DND-41 (cell line): Measurements from ENCODE around the gene DYNLT2.

Source experiments
- ATAC-seq: fragments of 200-7000 bp; cut with Tn5 transposase; 3 replicates; pipeline ENCODE4 v1.9.1; 2021; ENCODE audit warnings: low read depth; ENCODE audit not compliant: insufficient read depth
- DNase-seq: peaks from one replicate; pipeline ENCODE4 v3.0.0-alpha.2; 2020
- H2AFZ ChIP-seq: 2 replicates; pipeline ENCODE4 v1.6.0; 2012; ENCODE audit warnings: low read depth, low read length
- H3K27ac ChIP-seq: 2 replicates; pipeline ENCODE4 v1.5.1; 2012; ENCODE audit warnings: low read length, inconsistent platforms
- H3K27me3 ChIP-seq: fragments of 200-600 bp; sonication (generic); 2 replicates; pipeline ENCODE4 v1.6.0; 2012; ENCODE audit warnings: low read length, mild to moderate bottlenecking, inconsistent platforms; ENCODE audit not compliant: insufficient read depth, poor library complexity
- H3K36me3 ChIP-seq: 2 replicates; pipeline ENCODE4 v1.5.1; 2012; ENCODE audit warnings: low read length, inconsistent platforms; ENCODE audit not compliant: insufficient read depth
- H3K4me1 ChIP-seq: 2 replicates; pipeline ENCODE4 v1.5.1; 2012; ENCODE audit warnings: mild to moderate bottlenecking, low read length; ENCODE audit not compliant: insufficient read depth
- H3K4me2 ChIP-seq: 2 replicates; pipeline ENCODE4 v1.6.0; 2012; ENCODE audit warnings: mild to moderate bottlenecking, moderate library complexity, low read length, inconsistent platforms; ENCODE audit not compliant: insufficient read depth
- H3K4me3 ChIP-seq, 2 experiments: fragments of 200-600 bp in 1 of 2; shearing (Covaris generic) in 1 of 2; 2 replicates each; pipeline ENCODE4 v1.5.1; 2012 to 2016; ENCODE audit warnings: inconsistent platforms in 2 of 2, low read length in 2 of 2, mild to moderate bottlenecking in 2 of 2, low read depth in 1 of 2, moderate library complexity in 1 of 2
- H3K79me2 ChIP-seq: 2 replicates; pipeline ENCODE4 v1.6.0; 2012; ENCODE audit warnings: low read length, inconsistent platforms; ENCODE audit not compliant: insufficient read depth
- H3K9ac ChIP-seq: 2 replicates; pipeline ENCODE4 v1.6.0; 2012; ENCODE audit warnings: low read depth, mild to moderate bottlenecking, inconsistent platforms, low read length, moderate library complexity
- H3K9me3 ChIP-seq: 2 replicates; pipeline ENCODE4 v1.5.1; 2012; ENCODE audit warnings: low read length, moderate library complexity, mild to moderate bottlenecking, inconsistent platforms; ENCODE audit not compliant: insufficient read depth, severe bottlenecking
- H4K20me1 ChIP-seq: 2 replicates; pipeline ENCODE4 v1.6.0; 2012; ENCODE audit warnings: low read length; ENCODE audit not compliant: insufficient read depth
- EZH2 ChIP-seq: IDR thresholded peaks from 3 replicates; pipeline ENCODE4 v1.6.1; 2012; ENCODE audit warnings: borderline replicate concordance, low read depth, mild to moderate bottlenecking, moderate library complexity, low read length, inconsistent platforms; ENCODE audit not compliant: severe bottlenecking
- TF ChIP-seq, protein P1 (sequence below): IDR thresholded peaks from 2 replicates; pipeline ENCODE4 v1.5.1; 2012; ENCODE audit warnings: borderline replicate concordance, low read length, moderate library complexity, mild to moderate bottlenecking; ENCODE audit not compliant: poor library complexity, severe bottlenecking; ENCODE audit errors: extremely low read depth

DYNLT2 gene

DNA sequence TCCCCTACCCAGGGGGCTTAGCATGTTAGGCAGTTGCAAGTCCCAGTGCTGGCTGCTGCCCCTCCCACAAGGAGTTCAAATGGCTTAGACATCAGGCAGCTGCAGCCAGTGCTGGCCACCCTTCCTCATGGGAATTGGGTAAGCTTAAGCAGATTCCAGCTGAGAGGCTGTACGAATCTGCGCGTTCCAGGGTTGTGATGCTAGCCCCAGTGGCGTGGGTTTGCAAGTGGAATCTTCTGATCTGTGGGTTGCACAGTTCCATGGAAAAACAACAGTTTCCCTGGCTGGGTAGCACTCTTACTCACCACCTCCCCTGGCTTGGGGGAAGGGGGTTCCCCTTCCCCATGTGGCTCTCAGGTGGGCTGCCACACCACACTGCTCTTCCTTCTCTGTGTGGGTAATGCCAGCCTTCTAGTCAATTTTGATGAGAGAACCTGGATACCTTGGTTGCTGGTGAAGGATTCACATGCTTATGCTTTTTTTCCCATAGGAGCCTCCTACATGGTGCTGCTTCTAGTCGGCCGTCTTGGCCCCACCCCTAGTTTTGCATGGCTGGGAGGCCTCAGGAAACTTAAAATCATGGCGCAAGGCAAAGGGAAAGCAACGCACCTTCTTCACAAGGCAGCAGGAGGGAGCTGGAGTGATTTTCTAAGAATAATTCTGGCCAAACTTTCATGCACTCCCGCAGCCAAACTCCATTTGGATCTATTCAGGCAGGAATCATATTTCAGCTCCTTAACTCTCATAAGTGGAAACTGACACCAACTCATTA lies 13.0 kb downstream of the DYNLT2 start:
- no peaks in the 10 kb centered on the region for H3K36me3 ChIP-seq
- no peak for DNase-seq
- no peaks in the 10 kb centered on the region for H3K4me1 ChIP-seq
- no peak overlapping the region for H2AFZ ChIP-seq
- no peak overlapping the region for H3K9ac ChIP-seq
- no peak overlapping the region for H3K4me3 ChIP-seq
- H3K27ac ChIP-seq: no peak overlapping the region
- no peaks in the 10 kb centered on the region for H3K79me2 ChIP-seq
- no peaks in the 10 kb centered on the region for H3K9me3 ChIP-seq
- no peaks in the 10 kb centered on the region for H4K20me1 ChIP-seq
- no peak overlapping the region for H3K4me2 ChIP-seq
- no peak for ATAC-seq
- TF ChIP-seq, protein P1, sequence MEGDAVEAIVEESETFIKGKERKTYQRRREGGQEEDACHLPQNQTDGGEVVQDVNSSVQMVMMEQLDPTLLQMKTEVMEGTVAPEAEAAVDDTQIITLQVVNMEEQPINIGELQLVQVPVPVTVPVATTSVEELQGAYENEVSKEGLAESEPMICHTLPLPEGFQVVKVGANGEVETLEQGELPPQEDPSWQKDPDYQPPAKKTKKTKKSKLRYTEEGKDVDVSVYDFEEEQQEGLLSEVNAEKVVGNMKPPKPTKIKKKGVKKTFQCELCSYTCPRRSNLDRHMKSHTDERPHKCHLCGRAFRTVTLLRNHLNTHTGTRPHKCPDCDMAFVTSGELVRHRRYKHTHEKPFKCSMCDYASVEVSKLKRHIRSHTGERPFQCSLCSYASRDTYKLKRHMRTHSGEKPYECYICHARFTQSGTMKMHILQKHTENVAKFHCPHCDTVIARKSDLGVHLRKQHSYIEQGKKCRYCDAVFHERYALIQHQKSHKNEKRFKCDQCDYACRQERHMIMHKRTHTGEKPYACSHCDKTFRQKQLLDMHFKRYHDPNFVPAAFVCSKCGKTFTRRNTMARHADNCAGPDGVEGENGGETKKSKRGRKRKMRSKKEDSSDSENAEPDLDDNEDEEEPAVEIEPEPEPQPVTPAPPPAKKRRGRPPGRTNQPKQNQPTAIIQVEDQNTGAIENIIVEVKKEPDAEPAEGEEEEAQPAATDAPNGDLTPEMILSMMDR: no peak
- peaks cover 3% of the 10 kb centered on the region for H3K27me3 ChIP-seq

GRCh38 chr6:169729961-169730360 lies 21.4 kb downstream of the DYNLT2 start:
- no peak overlapping the region for H3K4me2 ChIP-seq
- ATAC-seq: no peak
- no peak for DNase-seq
- H3K9ac ChIP-seq: no peak overlapping the region
- TF ChIP-seq, protein P1: no peak
- TF ChIP-seq EZH2: no peak
- H3K4me1 ChIP-seq: peaks cover 9% of the 10 kb centered on the region
- H3K79me2 ChIP-seq: no peaks in the 10 kb centered on the region
- H3K36me3 ChIP-seq: no peaks in the 10 kb centered on the region
- no peak overlapping the region for H3K4me3 ChIP-seq
- H3K27ac ChIP-seq: no peak overlapping the region
- H3K9me3 ChIP-seq: no peaks in the 10 kb centered on the region
- H4K20me1 ChIP-seq: no peaks in the 10 kb centered on the region
- no peak overlapping the region for H2AFZ ChIP-seq
- H3K27me3 ChIP-seq: no peaks in the 10 kb centered on the region

GRCh38 chr6:169726963-169727362 lies 24.4 kb downstream of the DYNLT2 start:
- no peak for ATAC-seq
- Histone ChIP-seq H3K27ac (no peak overlapping the region), H3K4me2 (no peak overlapping the region)

More at GRCh38 chr6:169726963-169727362, 24.4 kb downstream of the DYNLT2 start:
- H3K79me2 ChIP-seq: peaks cover 17% of the 10 kb centered on the region
- no peaks in the 10 kb centered on the region for H3K9me3 ChIP-seq
- no peak for DNase-seq
- no peaks in the 10 kb centered on the region for H3K27me3 ChIP-seq
- no peak overlapping the region for H3K4me3 ChIP-seq
- H3K9ac ChIP-seq: no peak overlapping the region
- H3K4me1 ChIP-seq: peaks cover 21% of the 10 kb centered on the region
- peaks cover 10% of the 10 kb centered on the region for H4K20me1 ChIP-seq
- no peaks in the 10 kb centered on the region; the same call in 1 of the 2 replicates for H3K36me3 ChIP-seq
- no peak overlapping the region for H2AFZ ChIP-seq
- TF ChIP-seq EZH2: no peak
- TF ChIP-seq, protein P1: no peak
